SU-DHL-6 (cell line): ENCODE measurements around the gene SZRD1.

Experiments used
- H2AFZ ChIP-seq: fragments of 200-600 bp; sonication (generic); 2 replicates; pipeline ENCODE4 v1.6.1; 2014; ENCODE audit warnings: low read depth, mild to moderate bottlenecking, moderate library complexity, mixed read lengths, antibody characterized with exemption, low read length; ENCODE audit not compliant: severe bottlenecking
- H3F3A ChIP-seq: fragments of 200-600 bp; shearing (Covaris generic); 2 replicates; pipeline ENCODE4 v1.6.0; 2016; ENCODE audit warnings: antibody characterized with exemption, mild to moderate bottlenecking; ENCODE audit not compliant: insufficient read depth
- H3K27ac ChIP-seq: fragments of 200-600 bp; sonication (generic); 2 replicates; pipeline ENCODE4 v1.5.1; 2016; ENCODE audit warnings: low read depth, mild to moderate bottlenecking, low read length, moderate library complexity, mixed read lengths
- H3K27me3 ChIP-seq: fragments of 200-600 bp; sonication (generic), shearing (Covaris generic); 2 replicates; pipeline ENCODE4 v1.6.0; 2014; ENCODE audit warnings: mild to moderate bottlenecking, low read length
- H3K36me3 ChIP-seq: fragments of 200-600 bp; sonication (generic); 2 replicates; pipeline ENCODE4 v1.6.1; 2014; ENCODE audit warnings: mild to moderate bottlenecking, low read length, mixed read lengths
- H3K4me2 ChIP-seq: fragments of 300-600, 200-600 bp; shearing (Covaris generic), sonication (generic); 2 replicates; pipeline ENCODE4 v1.6.0; 2014; ENCODE audit warnings: low read length, low read depth, mild to moderate bottlenecking; ENCODE audit not compliant: poor library complexity, severe bottlenecking
- H3K4me3 ChIP-seq: fragments of 200-600 bp; sonication (generic); 2 replicates; pipeline ENCODE4 v1.5.1; 2014; ENCODE audit warnings: antibody characterized with exemption, low read length, mild to moderate bottlenecking, mixed read lengths; ENCODE audit not compliant: insufficient read depth, poor library complexity, severe bottlenecking
- H3K79me2 ChIP-seq: fragments of 200-600 bp; sonication (generic); 2 replicates; pipeline ENCODE4 v1.6.1; 2014; ENCODE audit warnings: mild to moderate bottlenecking, low read length, moderate library complexity; ENCODE audit not compliant: insufficient read depth
- H3K9ac ChIP-seq: fragments of 200-600 bp; sonication (generic); 2 replicates; pipeline ENCODE4 v1.7.0; 2014; ENCODE audit warnings: mild to moderate bottlenecking, low read length
- H3K9me2 ChIP-seq: fragments of 200-600 bp; sonication (generic); replicated peaks from 2 replicates; pipeline ENCODE4 v1.6.1; 2014; ENCODE audit warnings: low read length; ENCODE audit not compliant: insufficient read depth
- H3K9me3 ChIP-seq: fragments of 200-600 bp; sonication (generic); 2 replicates; pipeline ENCODE4 v1.6.1; 2014; ENCODE audit warnings: low read length, mixed read lengths; ENCODE audit not compliant: insufficient read depth
- H4K20me1 ChIP-seq: fragments of 200-600 bp; sonication (generic); 2 replicates; pipeline ENCODE4 v1.6.1; 2014; ENCODE audit warnings: low read depth, mild to moderate bottlenecking, antibody characterized with exemption, low read length, moderate library complexity, mixed read lengths
- CTCF ChIP-seq: fragments of 200-600 bp; sonication (generic); IDR thresholded peaks from one replicate; pipeline ENCODE4 v1.5.1; 2017; ENCODE audit warnings: antibody characterized with exemption, mild to moderate bottlenecking, low read length, moderate library complexity; ENCODE audit not compliant: insufficient read depth, poor library complexity, severe bottlenecking
- EZH2phosphoT487 ChIP-seq: fragments of 200-600 bp; sonication (generic), shearing (Covaris generic); conservative IDR thresholded peaks from 2 replicates; pipeline ENCODE4 v1.6.1; 2018; ENCODE audit warnings: mild to moderate bottlenecking, antibody characterized with exemption, low read length, moderate library complexity, mixed read lengths

SZRD1 gene

GRCh38 chr1:16410803-16411202 lies 43.8 kb downstream of the SZRD1 start:
- no peaks in the 10 kb centered on the region for H3K79me2 ChIP-seq
- H2AFZ ChIP-seq, result no peak overlapping the region
- no peaks in the 10 kb centered on the region for H3K36me3 ChIP-seq
- H3K27ac ChIP-seq, result no peak overlapping the region
- H3K9ac ChIP-seq, result no peak overlapping the region
- no peaks in the 10 kb centered on the region for H4K20me1 ChIP-seq
- H3K9me2 ChIP-seq, result no peaks in the 10 kb centered on the region
- no peaks in the 10 kb centered on the region for H3K27me3 ChIP-seq
- no peak overlapping the region for H3K4me3 ChIP-seq
- H3K4me2 ChIP-seq, result no peak overlapping the region
- TF ChIP-seq EZH2phosphoT487 (no peak), CTCF (no peak)
- H3F3A ChIP-seq, result no peaks in the 10 kb centered on the region
- no peaks in the 10 kb centered on the region for H3K9me3 ChIP-seq

- H3F3A ChIP-seq, result no peaks in the 10 kb centered on the region
- H2AFZ ChIP-seq, result no peak overlapping the region
- no peak overlapping the region for H3K4me3 ChIP-seq
- H3K9me3 ChIP-seq, result no peaks in the 10 kb centered on the region
- H3K4me2 ChIP-seq, result no peak overlapping the region
- no peak overlapping the region for H3K9ac ChIP-seq
- H3K79me2 ChIP-seq, result no peaks in the 10 kb centered on the region
- H4K20me1 ChIP-seq, result no peaks in the 10 kb centered on the region
- H3K9me2 ChIP-seq, result no peaks in the 10 kb centered on the region
- no peaks in the 10 kb centered on the region for H3K36me3 ChIP-seq
- H3K27ac ChIP-seq, result no peak overlapping the region
- TF ChIP-seq EZH2phosphoT487 (no peak), CTCF (no peak)
- no peaks in the 10 kb centered on the region for H3K27me3 ChIP-seq
Measured at GRCh38 chr1:16413191-16413590, 46.1 kb downstream of the SZRD1 start.

- H3F3A ChIP-seq, result no peaks in the 10 kb centered on the region
- no peaks in the 10 kb centered on the region for H4K20me1 ChIP-seq
- no peak overlapping the region for H3K27ac ChIP-seq
- H3K4me2 ChIP-seq, result no peak overlapping the region
- H3K9ac ChIP-seq, result no peak overlapping the region
- H3K27me3 ChIP-seq, result no peaks in the 10 kb centered on the region
- TF ChIP-seq CTCF, result no peak
- H3K9me2 ChIP-seq, result no peaks in the 10 kb centered on the region
- no peak overlapping the region for H2AFZ ChIP-seq
- no peak overlapping the region for H3K4me3 ChIP-seq
- H3K9me3 ChIP-seq, result no peaks in the 10 kb centered on the region
- no peaks in the 10 kb centered on the region for H3K79me2 ChIP-seq
- no peaks in the 10 kb centered on the region for H3K36me3 ChIP-seq
Measured at GRCh38 chr1:16418823-16419425, 51.9 kb downstream of the SZRD1 start.
